ENCODE measurements around the gene SLX4IP.

Gene SLX4IP

DNA sequence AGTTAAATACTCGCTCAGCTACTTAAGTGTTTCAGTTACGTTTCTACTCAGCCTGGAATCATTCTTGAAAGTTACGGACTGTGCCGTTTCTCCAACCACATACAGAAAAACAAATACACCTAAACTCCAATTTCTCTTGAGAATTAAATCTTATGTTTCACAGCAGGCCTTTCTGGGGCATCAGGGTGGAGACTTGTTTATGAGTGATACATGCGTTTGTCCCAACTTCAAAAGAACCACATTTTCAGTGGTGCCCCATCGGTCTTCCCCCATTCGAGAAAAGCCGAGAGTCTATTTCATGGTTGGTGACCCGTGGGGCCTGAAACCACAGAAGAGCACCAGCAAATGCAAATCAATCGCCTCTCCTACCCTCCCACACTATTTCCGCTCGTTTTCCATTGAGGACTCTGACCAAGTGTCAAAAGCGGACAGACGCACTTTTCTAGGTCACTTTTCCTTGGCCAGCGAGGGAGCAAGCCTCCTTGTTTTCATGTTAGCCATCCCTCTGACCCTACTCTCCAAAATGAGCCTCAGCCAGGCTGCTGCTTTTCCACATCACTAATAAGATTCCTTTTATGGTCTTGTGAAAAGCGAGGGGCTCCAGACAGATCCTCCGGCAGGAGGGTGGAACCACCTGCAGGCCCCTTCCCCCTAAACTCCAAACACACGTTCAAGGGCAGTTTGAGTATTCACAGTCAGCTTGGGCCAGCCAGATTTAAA, 235.6 kb downstream of the SLX4IP start (continued):
- TF ChIP-seq ZFHX2 (tag by site-specific recombination; conservative IDR thresholded peaks at IDR 0.05) = 0 out of 2 replicates have a peak, but pooled peaks have one; percentile 27
- TF ChIP-seq ZNF324 (tag by site-specific recombination; IDR thresholded peaks at IDR 0.05) = no peak
- no peak for TF ChIP-seq ZNF155 (tag by site-specific recombination; IDR thresholded peaks at IDR 0.05)
- TF ChIP-seq ZSCAN30 (tag by site-specific recombination; IDR thresholded peaks at IDR 0.05) = no peak

DNA sequence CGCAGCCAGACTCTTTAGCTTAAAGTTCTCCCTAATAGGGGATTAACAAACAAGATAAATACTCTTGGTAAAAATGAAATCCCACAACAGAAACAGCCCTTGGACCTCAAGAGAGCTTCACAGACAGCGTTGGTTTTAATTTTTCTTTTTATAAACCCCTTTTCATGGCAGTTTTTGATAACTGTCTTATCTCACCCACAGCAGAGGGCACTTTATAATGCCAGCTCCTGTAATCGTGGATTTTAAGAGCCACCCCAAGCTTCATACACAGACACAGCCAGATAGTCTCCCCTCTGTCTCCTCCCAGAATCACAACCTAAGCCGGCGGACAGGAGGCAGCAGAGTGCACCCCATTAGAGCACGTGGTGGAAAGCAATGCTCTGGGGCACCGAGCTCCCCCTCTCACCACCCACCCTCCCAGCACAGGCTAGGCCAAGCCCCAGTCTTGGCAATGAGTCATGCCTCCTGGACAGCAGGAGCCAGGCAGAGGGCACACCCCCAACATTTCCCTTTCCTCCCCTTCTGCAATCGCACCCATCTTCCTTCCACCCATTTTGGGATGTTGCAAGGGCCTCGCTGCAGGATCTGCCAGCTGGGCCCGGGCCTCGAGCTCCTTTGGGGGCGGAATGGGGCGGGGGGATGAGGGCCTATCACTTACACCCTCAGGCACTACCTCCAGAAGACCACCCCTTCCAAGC, 236.3 kb downstream of the SLX4IP start:
- Histone ChIP-seq H3K9me3 (ENCODE audit: control insufficient read depth, insufficient read depth, low read depth, low read length) (no peaks in the 10 kb centered on the region), H3K4me1 (ENCODE audit: control insufficient read depth, insufficient read depth, low read length) (peaks cover 25% of the 10 kb centered on the region), H3K4me3 (ENCODE audit: low read depth, low read length) (peak overlapping the region; percentile 82), H3K27ac (ENCODE audit: extremely low read depth, low read depth, low read length) (peak overlapping the region; percentile 99), H3K36me3 (ENCODE audit: control insufficient read depth in 2 of 2, insufficient read depth in 1 of 2, low read length in 2 of 2) (peaks cover 0 to 32% of the 10 kb centered on the region in 2 experiments; a peak in 2 of 3 replicates)
- CTCF ChIA-PET = interaction anchor here (0.6 to 2.1 kb wide), 12 partner anchors 9 to 873 kb away, joined by 3 to 8 read pairs (median 3); no protein-coding TSS in a partner anchor
- POLR2A ChIA-PET = interaction anchor here (0.6 to 1.7 kb wide), 10 partner anchors 10 to 663 kb away, joined by 3 to 6 read pairs (median 3); partner anchors contain the start of gene MKKS
- TF ChIP-seq KLF8 (tag by site-specific recombination; IDR thresholded peaks at IDR 0.05) (0 out of 2 replicates have a peak, but pooled peaks have one; percentile 1), GLIS1 (tag by site-specific recombination; IDR thresholded peaks at IDR 0.05) (peak; percentile 89), ZNF248 (tag by site-specific recombination; IDR thresholded peaks at IDR 0.05) (no peak), ZNF266 (tag by site-specific recombination; IDR thresholded peaks at IDR 0.05; ENCODE audit: low read depth) (no peak), OSR2 (tag by site-specific recombination; IDR thresholded peaks at IDR 0.05) (no peak), ZNF404 (tag by site-specific recombination; IDR thresholded peaks at IDR 0.05) (no peak), KLF10 (tag by site-specific recombination; IDR thresholded peaks at IDR 0.05) (peak; percentile 72), ZNF354C (tag by site-specific recombination; IDR thresholded peaks at IDR 0.05; ENCODE audit: borderline replicate concordance, low read depth) (no peak), TCF7L2 (IDR thresholded peaks at IDR 0.05; ENCODE audit: borderline replicate concordance, low read depth, low read length) (no peak), ZNF600 (tag by site-specific recombination; IDR thresholded peaks at IDR 0.05) (peak; percentile 24; the same call in 1 of the 2 replicates), GLIS2 (tag by site-specific recombination; IDR thresholded peaks at IDR 0.05) (peak; percentile 80), ZNF626 (tag by site-specific recombination; IDR thresholded peaks at IDR 0.05) (no peak), SP2 (tag by site-specific recombination; IDR thresholded peaks at IDR 0.05) (peak; percentile 71), MEIS1 (CRISPR knock-in tag; IDR thresholded peaks at IDR 0.05; ENCODE audit: borderline replicate concordance) (no peak), KLF16 (tag by site-specific recombination; IDR thresholded peaks at IDR 0.05) (no peak), WT1 (tag by site-specific recombination; IDR thresholded peaks at IDR 0.05) (no peak; the same call in 1 of the 2 replicates), ZNF10 (tag by site-specific recombination; IDR thresholded peaks at IDR 0.05) (no peak), ZNF76 (tag by site-specific recombination; IDR thresholded peaks at IDR 0.05; ENCODE audit: borderline replicate concordance, low read depth) (0 out of 2 replicates have a peak, but pooled peaks have one; percentile 23), ZNF548 (tag by site-specific recombination; IDR thresholded peaks at IDR 0.05) (no peak), ZNF843 (tag by site-specific recombination; IDR thresholded peaks at IDR 0.05) (no peak), SP3 (tag by site-specific recombination; IDR thresholded peaks at IDR 0.05) (peak; percentile 77; the same call in 1 of the 2 replicates), ZNF423 (tag by site-specific recombination; IDR thresholded peaks at IDR 0.05) (no peak)
- TF ChIP-seq, protein P1, sequence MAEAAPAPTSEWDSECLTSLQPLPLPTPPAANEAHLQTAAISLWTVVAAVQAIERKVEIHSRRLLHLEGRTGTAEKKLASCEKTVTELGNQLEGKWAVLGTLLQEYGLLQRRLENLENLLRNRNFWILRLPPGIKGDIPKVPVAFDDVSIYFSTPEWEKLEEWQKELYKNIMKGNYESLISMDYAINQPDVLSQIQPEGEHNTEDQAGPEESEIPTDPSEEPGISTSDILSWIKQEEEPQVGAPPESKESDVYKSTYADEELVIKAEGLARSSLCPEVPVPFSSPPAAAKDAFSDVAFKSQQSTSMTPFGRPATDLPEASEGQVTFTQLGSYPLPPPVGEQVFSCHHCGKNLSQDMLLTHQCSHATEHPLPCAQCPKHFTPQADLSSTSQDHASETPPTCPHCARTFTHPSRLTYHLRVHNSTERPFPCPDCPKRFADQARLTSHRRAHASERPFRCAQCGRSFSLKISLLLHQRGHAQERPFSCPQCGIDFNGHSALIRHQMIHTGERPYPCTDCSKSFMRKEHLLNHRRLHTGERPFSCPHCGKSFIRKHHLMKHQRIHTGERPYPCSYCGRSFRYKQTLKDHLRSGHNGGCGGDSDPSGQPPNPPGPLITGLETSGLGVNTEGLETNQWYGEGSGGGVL (tag by site-specific recombination; IDR thresholded peaks at IDR 0.05) = peak; percentile 79
- TF ChIP-seq, protein P2, sequence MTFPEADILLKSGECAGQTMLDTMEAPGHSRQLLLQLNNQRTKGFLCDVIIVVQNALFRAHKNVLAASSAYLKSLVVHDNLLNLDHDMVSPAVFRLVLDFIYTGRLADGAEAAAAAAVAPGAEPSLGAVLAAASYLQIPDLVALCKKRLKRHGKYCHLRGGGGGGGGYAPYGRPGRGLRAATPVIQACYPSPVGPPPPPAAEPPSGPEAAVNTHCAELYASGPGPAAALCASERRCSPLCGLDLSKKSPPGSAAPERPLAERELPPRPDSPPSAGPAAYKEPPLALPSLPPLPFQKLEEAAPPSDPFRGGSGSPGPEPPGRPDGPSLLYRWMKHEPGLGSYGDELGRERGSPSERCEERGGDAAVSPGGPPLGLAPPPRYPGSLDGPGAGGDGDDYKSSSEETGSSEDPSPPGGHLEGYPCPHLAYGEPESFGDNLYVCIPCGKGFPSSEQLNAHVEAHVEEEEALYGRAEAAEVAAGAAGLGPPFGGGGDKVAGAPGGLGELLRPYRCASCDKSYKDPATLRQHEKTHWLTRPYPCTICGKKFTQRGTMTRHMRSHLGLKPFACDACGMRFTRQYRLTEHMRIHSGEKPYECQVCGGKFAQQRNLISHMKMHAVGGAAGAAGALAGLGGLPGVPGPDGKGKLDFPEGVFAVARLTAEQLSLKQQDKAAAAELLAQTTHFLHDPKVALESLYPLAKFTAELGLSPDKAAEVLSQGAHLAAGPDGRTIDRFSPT (tag by site-specific recombination; IDR thresholded peaks at IDR 0.05) = peak; percentile 44; the same call in 1 of the 2 replicates
- TF ChIP-seq, protein P3, sequence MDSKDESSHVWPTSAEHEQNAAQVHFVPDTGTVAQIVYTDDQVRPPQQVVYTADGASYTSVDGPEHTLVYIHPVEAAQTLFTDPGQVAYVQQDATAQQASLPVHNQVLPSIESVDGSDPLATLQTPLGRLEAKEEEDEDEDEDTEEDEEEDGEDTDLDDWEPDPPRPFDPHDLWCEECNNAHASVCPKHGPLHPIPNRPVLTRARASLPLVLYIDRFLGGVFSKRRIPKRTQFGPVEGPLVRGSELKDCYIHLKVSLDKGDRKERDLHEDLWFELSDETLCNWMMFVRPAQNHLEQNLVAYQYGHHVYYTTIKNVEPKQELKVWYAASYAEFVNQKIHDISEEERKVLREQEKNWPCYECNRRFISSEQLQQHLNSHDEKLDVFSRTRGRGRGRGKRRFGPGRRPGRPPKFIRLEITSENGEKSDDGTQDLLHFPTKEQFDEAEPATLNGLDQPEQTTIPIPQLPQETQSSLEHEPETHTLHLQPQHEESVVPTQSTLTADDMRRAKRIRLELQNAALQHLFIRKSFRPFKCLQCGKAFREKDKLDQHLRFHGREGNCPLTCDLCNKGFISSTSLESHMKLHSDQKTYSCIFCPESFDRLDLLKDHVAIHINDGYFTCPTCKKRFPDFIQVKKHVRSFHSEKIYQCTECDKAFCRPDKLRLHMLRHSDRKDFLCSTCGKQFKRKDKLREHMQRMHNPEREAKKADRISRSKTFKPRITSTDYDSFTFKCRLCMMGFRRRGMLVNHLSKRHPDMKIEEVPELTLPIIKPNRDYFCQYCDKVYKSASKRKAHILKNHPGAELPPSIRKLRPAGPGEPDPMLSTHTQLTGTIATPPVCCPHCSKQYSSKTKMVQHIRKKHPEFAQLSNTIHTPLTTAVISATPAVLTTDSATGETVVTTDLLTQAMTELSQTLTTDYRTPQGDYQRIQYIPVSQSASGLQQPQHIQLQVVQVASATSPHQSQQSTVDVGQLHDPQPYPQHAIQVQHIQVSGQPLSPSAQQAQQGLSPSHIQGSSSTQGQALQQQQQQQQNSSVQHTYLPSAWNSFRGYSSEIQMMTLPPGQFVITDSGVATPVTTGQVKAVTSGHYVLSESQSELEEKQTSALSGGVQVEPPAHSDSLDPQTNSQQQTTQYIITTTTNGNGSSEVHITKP (tag by site-specific recombination; IDR thresholded peaks at IDR 0.05) = peak; percentile 79

All from HEK293 (cell line).